GM19043 (cell line): ENCODE results near the gene C10orf62.
"Not testable (repeated sequence)": the region's sequence is repeated elsewhere in the genome, so short reads cannot be mapped to it uniquely, and the experiment has no call there.

Experiments used
- ATAC-seq: cut with Tn5 transposase; IDR thresholded peaks from one replicate; pipeline ENCODE4 v1.9.1; 2021; ENCODE audit warnings: low read depth; ENCODE audit not compliant: unreplicated experiment

Gene C10orf62

GRCh38 chr10:97618285-97618684, 28.8 kb downstream of the C10orf62 start:
- no peak for ATAC-seq

DNA sequence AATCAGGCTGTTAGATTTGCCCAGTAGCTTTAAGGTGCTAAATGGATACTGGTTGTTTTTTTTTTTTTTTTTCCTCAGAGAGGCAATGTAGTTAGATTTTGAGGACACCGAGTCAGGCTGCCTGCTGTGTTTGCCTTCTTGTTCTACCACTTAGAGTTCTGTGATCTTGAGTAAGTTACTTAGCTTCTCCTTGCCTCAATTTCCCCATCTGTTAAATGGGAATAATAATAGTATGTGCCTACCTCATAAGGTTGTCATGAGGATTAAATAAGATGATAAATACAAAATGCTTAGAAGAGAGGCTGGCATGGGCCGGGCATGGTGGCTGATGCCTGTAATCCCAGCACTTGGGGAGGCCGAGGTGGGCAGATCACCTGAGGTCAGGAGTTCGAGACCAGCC, 29.2 kb downstream of the C10orf62 start:
- ATAC-seq = no peak

DNA sequence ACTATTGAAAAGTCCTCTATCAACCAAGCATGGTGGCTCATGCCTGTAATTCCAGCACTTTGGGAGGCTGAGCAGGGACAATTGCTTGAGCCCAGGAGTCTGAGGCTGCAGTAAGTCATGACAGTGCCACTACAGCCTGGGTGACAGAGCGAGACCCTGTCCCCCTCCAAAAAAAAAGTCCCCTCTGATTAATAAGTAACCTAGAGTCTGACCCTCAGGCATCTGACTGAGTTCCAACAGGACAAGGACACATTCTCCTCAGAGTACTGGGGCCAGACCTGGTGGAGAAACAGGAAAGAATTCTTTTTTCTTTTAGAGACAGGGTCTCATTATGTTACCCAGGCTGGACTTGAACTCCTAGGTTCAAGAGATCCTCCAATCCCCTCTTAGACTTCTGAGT, 33.8 kb downstream of the C10orf62 start:
- no peak for ATAC-seq

GRCh38 chr10:97627731-97628130, 38.2 kb downstream of the C10orf62 start:
- ATAC-seq = no peak

GRCh38 chr10:97628228-97628627, 38.7 kb downstream of the C10orf62 start:
- no peak for ATAC-seq

DNA sequence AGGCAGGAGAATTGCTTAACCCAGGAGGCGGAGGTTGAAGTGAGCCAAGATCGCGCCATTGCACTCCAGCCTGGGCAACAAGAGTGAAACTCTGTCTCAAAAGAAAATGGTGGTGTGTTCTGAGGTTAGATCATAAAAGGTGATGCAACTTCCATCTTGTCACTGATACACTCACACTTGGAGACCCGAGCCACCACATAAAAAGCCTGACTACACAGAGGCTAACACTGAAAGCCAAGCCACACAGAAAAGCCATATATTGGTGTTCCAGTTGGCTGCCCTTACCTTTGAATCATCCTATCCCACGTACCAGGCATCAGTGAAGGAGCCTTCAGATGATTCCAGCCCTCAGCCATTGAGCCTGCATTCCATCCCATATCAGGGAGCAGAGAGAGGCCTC, 39.8 kb downstream of the C10orf62 start:
- no peak for ATAC-seq

DNA sequence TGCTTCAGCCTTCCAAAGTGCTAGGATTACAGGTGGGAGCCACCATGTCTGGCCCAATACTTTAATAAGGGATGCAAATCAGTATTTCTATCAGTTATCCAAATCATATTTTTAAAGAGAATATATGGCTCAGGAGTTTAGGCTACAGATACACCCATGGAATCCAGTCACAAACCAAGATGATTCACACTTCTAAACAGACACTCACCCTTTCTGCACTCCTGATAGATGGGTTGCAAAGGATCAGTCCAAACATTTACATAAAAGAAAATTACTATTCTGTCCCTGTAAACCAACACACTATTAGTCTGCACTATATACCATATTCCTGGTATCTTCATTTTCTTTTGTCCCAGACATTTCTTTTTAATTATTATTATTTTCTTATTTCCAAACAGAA, 41.6 kb downstream of the C10orf62 start:
- no peak for ATAC-seq

- ATAC-seq = peak; percentile 100
These were observed 43.7 kb downstream of the C10orf62 start, which contains the start of gene MORN4 for GRCh38 chr10:97632949-97633884. MORN4 (minus strand) TSS chr10:97633500; CDS start chr10:97619653, 13,847 bp downstream.

DNA sequence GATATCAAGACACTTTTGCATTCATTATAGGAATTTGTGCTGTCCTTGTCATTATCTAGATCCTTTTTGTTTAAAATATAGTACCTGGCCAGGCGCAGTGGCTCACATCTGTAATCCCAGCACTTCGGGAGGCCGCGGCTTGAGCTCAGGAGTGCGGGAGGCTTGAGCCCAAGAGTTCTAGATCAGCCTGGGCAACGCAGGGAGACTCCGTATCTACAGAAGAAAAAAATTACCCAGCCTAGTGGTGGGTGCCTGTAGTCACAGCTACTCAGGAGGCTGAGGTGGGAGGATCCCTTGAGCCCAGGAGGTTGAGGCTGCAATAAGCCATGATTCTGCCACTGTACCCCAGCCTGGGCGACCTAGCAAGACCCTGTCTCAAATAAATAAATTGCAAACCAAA, 44.4 kb downstream of the C10orf62 start:
- no peak for ATAC-seq

DNA sequence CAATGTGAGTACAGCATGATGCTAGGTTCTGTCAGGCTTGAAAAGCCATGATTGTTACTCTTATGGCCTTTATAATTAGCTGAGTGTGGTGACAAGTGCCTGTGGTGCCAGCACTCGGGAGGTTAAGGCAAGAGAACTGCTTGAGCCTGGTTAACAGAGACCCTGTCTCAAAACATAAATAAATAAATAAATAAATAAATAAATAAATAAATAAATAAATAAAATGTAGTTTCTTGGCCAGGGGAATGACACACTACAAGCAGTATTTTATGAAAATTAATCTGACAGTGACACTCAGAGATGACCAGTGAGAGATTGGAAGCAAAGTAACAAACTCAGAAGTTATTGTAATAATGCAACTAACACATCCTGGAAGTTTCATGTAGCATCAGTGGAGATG, 46.1 kb downstream of the C10orf62 start:
- ATAC-seq = no peak

GRCh38 chr10:97639090-97639489, 49.6 kb downstream of the C10orf62 start:
- not testable (repeated sequence) for ATAC-seq

DNA sequence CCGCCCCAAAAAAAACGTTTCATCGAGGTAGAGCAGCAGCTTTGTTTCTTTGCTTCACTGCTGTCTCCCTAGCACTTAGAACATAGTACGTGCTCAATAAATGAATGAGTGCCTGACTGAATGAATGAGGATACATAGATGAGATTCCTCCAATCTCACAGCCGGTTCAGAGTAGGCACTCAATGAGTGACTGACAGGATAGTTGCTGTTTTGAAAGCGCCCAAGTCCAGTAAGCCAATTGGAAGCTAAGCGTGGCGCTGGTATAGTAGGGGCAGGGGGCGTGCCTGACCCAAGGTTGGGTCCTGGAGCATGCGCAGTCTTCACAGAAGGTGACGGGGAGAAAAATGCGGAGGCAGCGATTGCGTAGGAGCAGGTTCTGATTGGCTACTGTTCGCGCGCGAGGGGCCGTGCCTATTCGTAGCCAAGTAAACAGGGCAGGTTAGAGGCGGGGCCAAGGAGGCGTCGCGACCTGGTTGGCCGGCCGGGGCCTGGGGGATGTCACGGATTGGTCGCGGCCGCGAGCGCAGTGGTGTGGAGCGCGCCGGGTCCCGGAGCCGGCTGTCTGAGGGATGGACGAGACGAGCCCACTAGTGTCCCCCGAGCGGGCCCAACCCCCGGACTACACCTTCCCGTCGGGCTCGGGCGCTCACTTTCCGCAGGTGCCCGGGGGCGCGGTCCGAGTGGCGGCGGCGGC, 50.8 kb downstream of the C10orf62 start, which contains the start of gene PI4K2A:
Gene PI4K2A (plus strand): TSS at position 498 of the 694 bp plus-strand sequence. CDS start 72 bp downstream, at position 570.
- peak; percentile 99 for ATAC-seq
